HG03565 (cell line): ENCODE measurements around the gene SLC7A6.

Experiments used
- ATAC-seq: cut with Tn5 transposase; IDR thresholded peaks from one replicate; pipeline ENCODE4 v1.9.1; 2021; ENCODE audit warnings: mild to moderate bottlenecking, moderate library complexity; ENCODE audit not compliant: unreplicated experiment

The SLC7A6 gene

DNA sequence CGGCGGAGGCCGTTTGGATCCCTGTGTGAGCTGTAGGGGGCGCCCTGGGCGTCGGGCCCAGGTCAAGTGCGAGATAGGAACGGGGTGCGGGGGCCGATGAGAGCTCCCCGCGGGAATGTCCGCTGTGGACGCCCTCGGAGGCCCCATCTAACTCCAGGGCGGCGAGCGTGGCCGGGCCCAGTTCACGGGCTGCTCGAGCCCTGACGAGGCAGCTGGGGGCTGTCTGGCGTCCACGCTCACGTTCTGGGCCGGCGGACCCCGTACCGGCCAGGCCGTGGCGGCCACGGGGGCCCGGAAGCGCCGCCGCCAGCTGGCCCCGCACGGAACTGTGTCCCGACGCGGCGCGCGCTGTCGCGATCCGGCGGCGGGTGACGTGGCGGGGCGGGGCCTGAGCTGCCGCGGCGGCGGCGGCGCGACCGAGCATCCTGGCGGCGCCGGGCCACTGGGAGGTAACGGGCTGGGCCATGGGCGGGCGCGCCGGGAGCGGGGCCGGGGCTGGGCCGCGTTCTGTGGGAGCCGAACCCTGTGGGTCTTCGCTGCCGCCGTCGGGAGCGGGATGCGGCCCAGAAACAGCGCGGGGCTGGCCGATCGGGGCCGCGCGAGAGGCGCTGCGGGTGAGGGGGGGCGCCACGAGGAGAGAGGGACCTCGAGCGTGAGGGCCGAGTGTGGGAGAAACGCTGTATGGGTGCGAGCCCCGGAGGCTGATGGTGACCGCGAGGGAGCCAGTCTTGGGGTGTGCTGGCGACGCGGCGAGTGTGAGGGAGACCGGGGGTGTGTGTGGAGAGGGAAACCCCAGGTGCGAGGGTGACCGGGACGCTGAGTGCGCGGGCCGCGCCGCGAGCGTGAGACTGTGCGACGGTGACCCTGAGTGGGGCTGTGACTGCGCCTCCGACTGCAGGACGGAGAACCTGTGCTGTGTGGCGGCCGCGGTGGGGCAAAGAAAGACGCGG lies at the start of gene SLC7A6:
Gene SLC7A6, plus strand, starts transcription at position 399 of the 950 bp plus-strand sequence. CDS start 10,201 bp downstream, outside the sequence.
- peak; percentile 55 for ATAC-seq

DNA sequence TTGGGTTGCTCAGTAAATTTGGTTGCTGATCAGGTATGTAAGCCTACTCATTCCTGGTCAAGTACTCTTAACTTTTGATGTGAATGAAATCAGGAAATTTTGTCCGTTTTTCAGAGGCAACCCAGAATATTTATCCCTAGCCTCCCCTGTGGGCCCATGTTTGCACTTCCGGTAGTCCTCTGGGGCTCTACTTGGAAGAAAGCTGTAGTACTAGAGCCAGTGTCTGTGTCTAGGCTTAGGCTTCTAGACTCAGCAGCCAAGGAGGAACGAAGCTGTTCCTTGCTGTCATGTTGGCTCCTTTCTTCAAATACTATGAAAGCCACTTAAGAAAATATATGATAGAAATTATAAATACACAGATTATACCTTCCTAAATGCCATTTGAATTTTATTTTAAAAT lies 49.6 kb upstream of the SLC7A6 start:
- ATAC-seq, result no peak

DNA sequence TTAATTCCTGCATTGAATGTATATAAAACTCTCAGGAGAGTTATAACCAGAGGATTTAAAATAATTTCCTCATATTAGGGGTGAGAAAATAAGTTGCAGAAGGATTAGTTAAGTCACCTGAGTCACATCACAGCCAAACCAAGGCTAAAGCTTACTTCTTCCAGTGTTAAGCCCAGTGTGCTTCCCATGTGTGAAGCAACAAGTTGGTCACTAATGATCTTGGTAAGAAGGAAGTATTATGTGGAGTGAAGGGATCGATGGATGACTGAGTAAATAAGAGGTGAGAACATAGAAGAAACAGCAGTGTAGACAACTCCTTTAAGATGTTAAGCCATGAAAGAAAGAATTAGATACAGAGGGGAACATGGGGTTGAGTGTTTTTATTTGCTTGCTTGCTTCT lies 49.0 kb upstream of the SLC7A6 start:
- no peak for ATAC-seq

DNA sequence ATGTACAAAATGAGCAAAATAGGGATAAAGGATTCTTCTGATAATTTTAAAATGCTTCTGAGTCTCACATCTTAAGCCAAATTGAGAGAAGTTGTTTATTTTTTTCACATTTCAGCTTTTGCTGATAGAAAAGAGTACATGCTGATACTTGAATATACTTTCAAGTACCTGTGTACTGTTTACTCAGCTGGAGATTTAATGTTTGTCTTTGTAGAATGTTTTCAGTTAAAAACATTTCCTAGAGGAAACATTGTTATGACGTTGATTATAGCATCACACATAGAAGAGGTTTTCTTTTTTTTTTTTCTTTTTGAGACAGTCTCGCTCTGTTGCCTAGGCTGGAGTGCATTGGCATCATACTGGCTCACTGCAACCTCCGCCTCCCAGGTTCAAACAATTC lies 48.1 kb upstream of the SLC7A6 start:
- ATAC-seq, result no peak

DNA sequence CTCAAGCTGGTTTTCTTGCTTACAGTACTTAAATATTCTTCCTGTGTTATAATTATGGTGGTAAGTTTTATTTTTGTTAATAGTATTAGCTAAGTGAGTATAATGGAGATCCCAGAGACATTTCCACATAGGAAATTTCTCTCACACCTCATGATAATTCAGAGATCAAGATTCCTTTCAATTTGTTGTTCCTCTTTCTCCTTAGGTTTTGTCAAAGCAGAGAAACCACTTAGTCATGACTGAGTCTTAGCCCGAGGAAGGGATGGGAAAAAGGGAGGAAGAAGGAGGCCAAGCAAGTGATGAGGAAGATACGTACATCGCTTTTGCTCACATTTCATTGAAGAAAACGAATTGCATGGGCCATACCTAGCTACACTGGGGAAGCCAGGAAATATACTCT lies 46.8 kb upstream of the SLC7A6 start:
- no peak for ATAC-seq

DNA sequence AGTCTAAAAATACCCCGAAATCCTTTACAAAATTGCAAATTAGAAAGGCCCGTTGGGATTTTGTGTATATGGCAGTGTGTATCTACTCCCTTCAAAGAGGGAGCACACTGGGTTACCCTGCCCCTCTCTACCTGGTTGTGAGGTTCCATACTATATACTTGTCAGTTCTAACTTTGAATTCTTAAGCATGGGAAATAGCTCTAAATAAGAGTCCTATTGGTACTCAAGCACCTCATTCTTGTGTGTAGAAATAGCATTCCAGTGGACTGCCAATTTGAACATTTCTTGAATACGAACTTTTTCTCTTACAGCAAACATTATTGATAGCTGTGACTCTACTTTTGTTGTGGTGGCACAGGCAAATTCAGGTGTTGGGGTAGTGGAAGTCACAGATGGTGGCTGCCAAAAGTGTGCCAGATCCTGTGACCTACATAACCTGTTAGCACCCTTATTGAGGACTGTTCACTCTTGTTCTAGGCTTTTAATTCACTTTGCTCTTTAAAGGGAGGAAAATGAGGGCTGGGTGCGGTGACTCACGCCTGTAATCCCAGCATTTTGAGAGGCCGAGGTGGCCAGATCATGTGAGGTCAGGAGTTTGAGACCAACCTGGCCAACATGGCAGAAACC lies 44.5 kb upstream of the SLC7A6 start:
- ATAC-seq, result no peak

DNA sequence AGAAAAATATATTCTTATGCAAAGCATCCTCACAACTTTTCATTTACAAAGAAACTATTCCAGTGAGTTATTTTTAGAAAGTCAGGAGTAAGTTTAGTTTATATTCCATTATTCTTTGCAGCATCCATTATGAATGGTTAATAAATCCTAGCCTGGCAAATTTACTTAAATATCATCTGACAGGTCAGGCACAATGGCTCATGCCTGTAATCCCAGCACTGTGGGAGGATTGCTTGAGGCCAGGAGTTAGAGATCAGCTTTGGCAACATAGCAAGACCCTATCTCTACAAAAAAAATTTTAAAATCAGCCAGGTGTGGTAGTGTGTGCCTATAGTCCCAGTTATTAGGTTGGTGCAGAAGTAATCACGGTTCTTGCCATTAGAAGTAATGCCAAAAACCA lies 41.3 kb upstream of the SLC7A6 start:
- no peak for ATAC-seq

DNA sequence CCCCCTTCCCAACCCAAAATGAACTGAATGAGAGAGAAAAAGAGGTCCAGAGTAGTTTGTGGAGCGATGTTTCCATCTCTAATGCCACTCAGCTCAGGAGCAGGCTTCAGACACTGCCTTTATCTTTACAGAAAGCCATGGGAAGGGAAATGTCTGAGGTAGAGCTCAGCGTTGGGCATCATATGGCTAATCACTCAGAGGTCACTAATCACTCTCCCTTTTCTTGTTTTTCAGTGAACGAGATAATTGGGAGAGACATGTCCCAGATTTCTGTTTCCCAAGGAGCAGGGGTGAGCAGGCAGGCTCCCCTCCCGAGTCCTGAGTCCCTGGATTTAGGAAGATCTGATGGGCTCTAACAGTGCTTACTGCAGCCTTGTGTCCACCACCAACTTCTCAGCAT lies 38.2 kb upstream of the SLC7A6 start:
- no peak for ATAC-seq

DNA sequence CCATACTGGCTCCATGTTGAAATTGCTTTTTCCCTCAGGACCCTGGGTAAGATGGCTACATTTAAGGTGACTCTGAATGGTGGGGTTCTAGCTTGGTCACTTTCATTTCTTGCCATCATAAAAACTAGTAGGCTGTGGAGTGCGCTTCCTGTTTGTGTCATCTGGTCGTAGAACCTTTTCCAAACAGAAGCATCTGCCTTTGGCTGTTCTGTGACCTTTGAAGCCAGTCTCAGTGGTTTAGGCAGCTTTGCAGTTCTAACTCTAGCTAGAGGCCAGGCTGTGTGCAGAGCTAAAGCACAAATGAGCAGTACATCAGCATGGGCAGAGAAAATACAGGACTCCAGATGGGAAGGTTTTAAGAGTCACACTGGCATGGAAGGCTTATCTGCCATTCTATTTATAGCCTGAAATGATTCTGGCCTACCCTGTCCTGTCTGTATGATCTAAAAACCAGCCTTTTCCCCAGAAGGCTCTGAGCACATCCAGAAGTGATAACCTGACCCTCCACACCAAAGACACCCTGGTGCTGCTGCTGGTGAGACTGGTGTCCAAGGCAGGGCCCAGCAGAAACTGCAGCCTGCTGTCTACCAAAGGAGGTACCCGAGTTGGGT lies 37.0 kb upstream of the SLC7A6 start:
- no peak for ATAC-seq

DNA sequence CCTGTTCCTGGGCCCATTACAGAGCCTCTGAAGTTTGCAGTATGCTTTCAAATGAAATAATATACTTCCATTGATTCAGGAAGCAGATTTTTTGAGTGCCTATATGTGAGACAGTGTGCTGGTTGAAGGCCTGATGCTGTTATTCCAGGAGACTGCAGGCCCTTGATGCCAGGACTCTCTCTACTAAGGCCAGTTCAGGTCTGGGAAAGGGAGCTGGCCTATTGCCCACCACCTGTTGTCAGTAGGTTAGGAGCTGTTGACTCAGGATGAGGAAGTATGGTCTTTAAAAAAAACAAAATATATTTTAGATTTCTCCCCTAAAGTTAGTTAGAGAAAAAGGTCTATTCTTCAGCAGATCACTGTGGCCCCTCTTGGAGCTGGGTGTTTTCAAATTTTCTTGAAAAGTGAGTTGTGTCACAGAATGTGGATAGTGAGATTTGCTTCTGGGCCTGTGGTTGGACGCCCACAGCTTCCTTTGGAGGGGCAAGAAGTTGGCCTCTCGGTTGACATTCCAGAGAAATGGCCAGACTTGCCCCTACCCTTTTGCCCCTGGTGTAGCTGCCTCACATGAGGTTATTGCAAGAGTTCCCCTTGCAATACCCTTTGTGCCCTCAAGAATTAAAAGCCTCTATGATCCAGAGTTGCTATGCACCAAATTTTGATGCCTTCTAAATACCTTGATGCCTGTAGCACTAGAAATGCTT lies 36.3 kb upstream of the SLC7A6 start:
- ATAC-seq, result no peak

DNA sequence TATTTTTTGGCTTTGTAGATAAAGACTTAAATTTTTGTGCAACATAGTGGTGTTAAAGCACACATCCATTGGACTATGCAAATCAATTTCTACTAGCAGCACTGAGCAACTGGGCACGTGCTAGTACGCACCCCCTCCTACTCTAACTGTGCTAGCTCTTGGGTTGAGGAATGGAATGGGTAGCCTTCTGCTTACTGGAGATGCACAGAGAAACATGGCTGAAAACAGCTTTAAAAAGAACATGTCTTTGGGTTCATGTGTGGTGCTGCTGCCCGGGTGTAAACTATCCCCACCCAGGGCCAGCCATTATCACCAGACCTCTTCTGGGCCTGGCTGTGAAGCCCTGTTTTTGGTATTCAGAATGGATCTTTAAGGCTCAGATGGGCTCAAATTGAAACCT lies 35.7 kb upstream of the SLC7A6 start:
- ATAC-seq, result no peak

DNA sequence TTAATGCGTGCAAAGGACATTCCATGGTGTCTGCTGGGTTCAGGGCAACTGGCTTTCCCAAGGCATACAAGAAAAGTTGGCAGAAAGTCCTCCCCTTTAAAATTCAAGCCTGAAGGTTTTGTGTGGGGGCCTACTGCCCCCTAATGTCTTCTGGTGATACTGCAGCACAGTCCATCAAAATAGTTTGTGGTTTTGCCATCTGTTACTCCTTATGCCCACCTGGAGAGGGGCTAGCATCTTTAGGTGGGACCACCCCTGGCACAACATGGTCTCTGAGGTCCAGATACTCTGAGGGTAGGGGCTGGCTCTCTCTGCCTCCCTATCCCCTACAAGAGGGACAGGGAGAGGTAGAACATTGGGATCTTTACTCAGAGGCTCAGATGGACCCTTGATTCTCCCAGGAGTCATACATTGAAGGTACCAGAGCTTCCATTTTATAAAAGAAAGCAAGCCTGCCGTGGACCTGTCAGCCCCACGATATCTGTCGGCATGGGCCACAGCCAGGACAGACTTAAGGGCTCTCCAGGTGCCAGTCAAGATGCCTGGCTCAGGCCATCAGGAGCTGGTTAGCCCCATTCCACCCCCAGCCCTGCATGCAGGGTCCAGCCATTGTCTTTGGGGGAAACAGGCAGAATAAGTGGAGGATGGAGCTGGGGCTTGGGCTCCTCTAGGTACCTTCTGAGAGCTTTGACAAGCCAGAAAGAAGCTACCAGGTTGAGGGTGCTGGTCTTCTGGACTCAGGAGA lies 34.7 kb upstream of the SLC7A6 start:
- no peak for ATAC-seq

DNA sequence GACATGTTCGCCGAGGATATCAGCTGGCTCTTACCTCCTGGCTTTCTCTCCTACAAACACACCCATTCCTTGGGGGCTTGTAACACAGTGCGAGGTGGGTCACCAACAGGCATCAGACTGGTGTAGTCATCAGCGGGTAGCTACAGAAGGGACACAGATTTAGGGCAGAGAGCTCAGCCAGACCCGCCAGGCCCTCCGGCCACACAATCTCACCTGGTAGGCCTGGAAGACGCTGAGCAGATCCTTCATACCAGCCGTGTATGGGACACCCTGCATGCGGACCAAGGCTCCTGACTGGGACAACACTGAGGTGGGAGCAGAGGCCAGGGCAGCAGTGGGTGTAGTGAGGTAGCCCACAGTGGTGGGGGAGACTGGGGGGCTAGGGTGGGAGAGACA lies 34.2 kb upstream of the SLC7A6 start:
- no peak for ATAC-seq

DNA sequence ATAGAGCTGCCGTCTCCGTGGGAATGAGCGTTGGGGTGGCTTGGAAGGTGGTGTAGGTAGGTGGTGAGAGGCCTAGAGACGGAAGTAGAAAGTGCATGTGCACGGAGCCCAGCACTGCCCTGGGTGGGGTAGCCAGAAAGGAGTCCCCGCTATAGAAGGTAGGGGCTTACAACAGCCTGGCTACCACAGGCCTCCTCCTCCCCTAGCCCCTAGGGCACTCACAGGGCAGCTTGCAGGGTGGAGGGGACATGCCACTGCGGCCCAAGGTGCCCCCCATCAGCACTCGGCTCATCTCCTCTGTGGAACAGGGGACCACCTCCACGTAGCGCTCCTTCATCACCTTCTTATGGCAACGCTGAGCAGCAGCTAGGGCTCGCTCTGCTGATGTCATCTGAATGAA lies 33.4 kb upstream of the SLC7A6 start:
- ATAC-seq, result no peak

DNA sequence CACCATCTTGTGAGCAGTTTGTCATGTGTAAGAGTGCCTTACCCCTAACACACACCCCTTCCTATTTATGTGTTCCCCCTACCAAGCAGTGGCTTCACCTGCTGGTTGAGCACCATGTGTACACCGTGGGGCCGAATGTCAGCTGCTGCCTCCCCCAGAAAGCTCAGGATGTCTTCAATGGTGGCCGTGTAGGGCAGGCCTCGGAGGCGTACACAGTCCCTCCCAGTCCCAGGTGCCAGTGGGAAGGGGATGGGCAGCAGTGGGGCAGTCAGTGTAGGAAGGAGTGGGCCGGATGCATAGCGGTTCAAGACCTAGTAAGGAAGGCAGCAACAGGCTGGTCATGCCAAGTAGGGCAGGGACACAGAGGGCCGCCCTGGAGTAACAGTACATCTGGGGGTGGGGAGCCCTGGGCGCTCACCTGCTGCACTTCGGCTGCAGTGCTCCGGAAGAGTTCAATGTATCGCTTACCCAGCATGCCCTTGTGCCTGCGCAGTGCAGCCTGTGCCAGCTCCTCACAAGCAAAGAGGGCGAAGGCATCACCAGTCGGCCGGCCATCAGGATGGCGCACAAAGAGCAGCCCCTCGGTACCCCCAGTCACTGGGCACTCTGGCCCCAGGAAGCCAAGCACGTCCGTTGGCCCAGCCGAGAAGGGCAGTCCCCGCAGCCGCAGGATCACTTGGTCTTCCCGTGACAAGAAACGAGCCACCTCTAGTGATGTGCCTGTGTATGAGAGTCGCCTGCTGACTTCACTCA lies 32.8 kb upstream of the SLC7A6 start:
- no peak for ATAC-seq

DNA sequence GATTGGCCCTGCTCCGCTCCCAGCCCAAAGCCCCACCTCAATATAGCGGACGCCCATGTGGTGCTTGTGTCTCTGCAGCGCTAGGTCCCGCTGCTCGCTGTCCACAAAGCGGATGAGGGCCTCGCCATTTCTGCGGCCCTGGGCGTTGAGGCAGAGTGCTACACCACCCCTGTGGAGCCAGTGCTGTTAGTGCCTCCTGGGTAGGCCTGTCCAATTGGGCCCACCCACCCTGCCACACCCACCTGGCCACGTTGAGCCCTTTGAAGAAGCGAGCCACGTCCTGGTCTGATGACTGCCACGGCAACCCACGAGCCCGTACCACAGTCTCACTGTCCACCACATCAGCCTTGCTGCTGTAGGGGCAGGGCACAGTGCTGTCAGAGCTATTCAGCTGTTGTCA lies 32.0 kb upstream of the SLC7A6 start:
- no peak for ATAC-seq

DNA sequence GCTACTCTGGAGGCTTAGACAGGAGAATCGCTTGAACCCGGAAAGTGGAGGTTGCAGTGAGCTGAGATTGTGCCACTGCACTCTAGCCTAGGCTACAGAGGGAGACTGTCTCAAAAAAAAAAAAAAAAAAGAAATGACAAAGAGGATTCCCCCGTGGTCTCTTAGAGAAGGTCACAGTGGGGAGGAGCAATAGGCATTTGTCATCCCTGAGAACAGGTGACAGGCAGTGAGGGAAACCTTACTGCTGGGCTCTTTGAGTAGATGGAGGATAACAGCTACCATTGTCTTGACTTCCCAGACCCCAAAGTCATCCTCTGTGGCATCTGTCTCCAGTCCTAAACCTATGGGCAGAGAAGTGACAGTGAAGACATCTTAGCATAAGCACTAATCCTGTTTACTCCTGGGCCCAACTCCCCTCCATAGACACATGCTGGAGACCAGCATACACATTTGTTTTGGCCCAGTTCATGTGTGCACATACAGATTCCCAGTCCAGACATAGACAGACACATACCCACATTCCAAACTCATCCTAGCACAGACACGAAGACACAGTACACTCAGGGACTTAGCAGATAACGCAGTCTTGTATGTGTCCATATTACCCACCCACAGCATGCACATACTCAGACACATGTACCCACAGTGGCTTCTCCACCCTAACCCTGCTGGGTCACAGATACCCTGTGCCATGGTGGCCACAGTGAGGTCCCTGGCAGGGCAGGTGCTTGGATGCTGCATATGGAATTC lies 31.1 kb upstream of the SLC7A6 start:
- no peak for ATAC-seq

DNA sequence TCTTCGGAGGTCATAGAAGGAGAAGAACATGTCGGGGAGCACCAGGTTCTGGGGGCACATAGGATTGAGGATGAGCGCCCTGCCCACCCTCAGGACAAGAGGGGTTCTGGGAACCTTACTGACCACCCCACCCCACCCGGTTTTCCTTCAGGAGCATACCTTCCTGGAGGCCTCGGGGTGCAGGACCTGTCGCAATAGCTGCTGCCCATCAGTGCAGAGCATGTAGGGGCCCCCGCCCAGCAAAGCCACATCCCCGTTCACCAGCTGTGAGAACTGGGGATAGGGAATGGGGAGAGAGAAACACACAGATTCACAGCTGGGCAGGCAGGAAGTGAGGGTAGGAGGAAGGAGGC lies 30.5 kb upstream of the SLC7A6 start:
- no peak for ATAC-seq
